T-cell (primary cell): Measurements from ENCODE around the gene FKBP1B. TPM values are rescaled to one million over a fixed set of nuclear protein-coding genes. Genes with fewer than 3 reads are reported as not detected.

ENCODE experiments used
- ATAC-seq, 4 experiments: fragments of 200-7000 bp in 3 of 4; fragments of 150-1000 bp in 1 of 4; cut with Tn5 transposase; replicated peaks in 1 of 4; 1 replicate in 3 of 4; 2 replicates in 1 of 4; pipeline ENCODE4 v1.10.0; 2021; ENCODE audit warnings: moderate library complexity in 3 of 4, mild to moderate bottlenecking in 2 of 4, moderate number of reproducible peaks in 1 of 4
- CTCF ChIA-PET, 2 donors: fragments of 300-600 bp; sonication (Branson Sonifier 250); formaldehyde crosslinking; loops; one replicate each; lab custom pipeline; 2022; ENCODE audit warnings: antibody characterized with exemption in 2 of 2; lab: Charles Lee
- POLR2A ChIA-PET, 2 donors: fragments of 300-600 bp; sonication (Branson Sonifier 250); formaldehyde crosslinking; loops; one replicate each; lab custom pipeline; 2022; ENCODE audit warnings: antibody characterized with exemption in 2 of 2; lab: Charles Lee
- DNase-seq, 35 experiments: peaks; one replicate each; pipeline versions ENCODE4 v3.0.0 to v3.0.0-alpha.2; 2013 to 2023
- H3K27ac ChIP-seq: one replicate; pipeline ENCODE4 v1.5.1; 2013; ENCODE audit warnings: low read length
- H3K27me3 ChIP-seq, 2 experiments: replicated peaks in 1 of 2; 1 replicate in 1 of 2; 2 replicates in 1 of 2; pipeline versions ENCODE4 v1.6.1 to v1.7.0; 2013; ENCODE audit warnings: low read length in 1 of 2, mixed read lengths in 1 of 2; ENCODE audit not compliant: control insufficient read depth in 2 of 2, insufficient read depth in 2 of 2; ENCODE audit errors: extremely low read depth in 1 of 2
- H3K36me3 ChIP-seq, 2 donors: 1 replicate in 1 of 2; 2 replicates in 1 of 2; pipeline versions ENCODE4 v1.6.1 to v1.7.0; 2013; ENCODE audit warnings: low read length in 1 of 2; ENCODE audit not compliant: control insufficient read depth in 2 of 2, insufficient read depth in 1 of 2; ENCODE audit errors: extremely low read depth in 1 of 2
- H3K4me1 ChIP-seq, 2 experiments: 1 replicate in 1 of 2; 2 replicates in 1 of 2; pipeline versions ENCODE4 v1.6.1 to v1.7.0; 2013; ENCODE audit warnings: low read length in 2 of 2, mixed read lengths in 1 of 2; ENCODE audit not compliant: insufficient read depth in 2 of 2, control insufficient read depth in 1 of 2; ENCODE audit errors: extremely low read depth in 1 of 2
- H3K4me3 ChIP-seq, 2 donors: 1 replicate in 1 of 2; 2 replicates in 1 of 2; pipeline versions ENCODE4 v1.5.1 to v1.7.0; 2013; ENCODE audit warnings: mild to moderate bottlenecking in 2 of 2, low read length in 1 of 2, moderate library complexity in 1 of 2; ENCODE audit not compliant: control insufficient read depth in 1 of 2; ENCODE audit errors: extremely low read depth in 1 of 2
- H3K9me3 ChIP-seq: 2 replicates; pipeline ENCODE4 v1.7.0; 2013
- H3K27ac Mint-ChIP-seq, 2 donors: one replicate each; pipeline ENCODE4 v1.8.0; 2020 to 2021; ENCODE audit warnings: mild to moderate bottlenecking in 2 of 2, mixed read lengths in 2 of 2
- H3K27me3 Mint-ChIP-seq, 2 donors: one replicate each; pipeline ENCODE4 v1.8.0; 2021 to 2022; ENCODE audit warnings: mixed read lengths in 2 of 2
- H3K36me3 Mint-ChIP-seq: one replicate; pipeline ENCODE4 v1.8.0; 2021; ENCODE audit warnings: mixed read lengths
- H3K4me1 Mint-ChIP-seq, 3 donors: one replicate each; pipeline ENCODE4 v1.8.0; 2020 to 2022; ENCODE audit warnings: mixed read lengths in 3 of 3, mild to moderate bottlenecking in 1 of 3
- H3K4me3 Mint-ChIP-seq, 3 donors: one replicate each; pipeline ENCODE4 v1.8.0; 2020 to 2022; ENCODE audit warnings: mild to moderate bottlenecking in 3 of 3, mixed read lengths in 3 of 3, moderate library complexity in 3 of 3
- H3K9me3 Mint-ChIP-seq, 3 donors: one replicate each; pipeline ENCODE4 v1.8.0; 2020 to 2022; ENCODE audit warnings: mixed read lengths in 3 of 3
- WGBS: methylation state at CpG from one replicate; pipeline ENCODE4 v1.1.5; 2013; ENCODE audit warnings: missing lambda C conversion rate; ENCODE audit not compliant: insufficient coverage; 5-methylcytosine and 5-hydroxymethylcytosine counted together
- total RNA-seq, 35 experiments: library from RNA in 6 of 35; stranded (reverse) in 6 of 35; fragments of 120-200 nt in 1 of 35; gene quantifications; one replicate each; pipeline versions ENCODE4 v1.2.1 to v1.2.4 and lab custom pipeline; 2013 to 2026

The FKBP1B gene
- total RNA-seq, 5 donors from 2014 or later (not counting 1 experiment from before 2014, with no cell fraction given), result 1.2 to 1.5 (median 1.2) TPM

GRCh38 chr2:24073816-24074215 is 24.3 kb downstream of the FKBP1B start:
- Histone ChIP-seq H3K4me3 (no peak overlapping the region), H3K36me3 (peaks cover 0 to 37% of the 10 kb centered on the region in 2 donors), H3K27ac (no peak overlapping the region), H3K9me3 (no peaks in the 10 kb centered on the region), H3K27me3 (no peaks in the 10 kb centered on the region), H3K4me1 (peaks cover 7 to 25% of the 10 kb centered on the region in 2 experiments)
- no peak for DNase-seq
- POLR2A ChIA-PET, result interaction anchor here in 1 of 2 donors (1.0 kb wide), 1 partner anchor 27 kb away, joined by 5 read pairs; the partner anchor contains the start of gene WDCP
- CTCF ChIA-PET, result interaction anchor here in 1 of 2 donors (0.9 to 1.2 kb wide), 2 partner anchors 26 to 1902 kb away, joined by 3 to 4 read pairs; partner anchors contain the start of gene WDCP
- Mint-ChIP-seq H3K4me3 (no peak overlapping the region), H3K27ac (no peak overlapping the region), H3K36me3 (peaks cover 22% of the 10 kb centered on the region), H3K4me1 (peaks cover 38 to 41% (median 39%) of the 10 kb centered on the region in 3 donors), H3K27me3 (no peaks in the 10 kb centered on the region), H3K9me3 (no peaks in the 10 kb centered on the region)
- WGBS, result 60% methylated on average over 1 of the region's 6 CpGs
- no peak for ATAC-seq

DNA sequence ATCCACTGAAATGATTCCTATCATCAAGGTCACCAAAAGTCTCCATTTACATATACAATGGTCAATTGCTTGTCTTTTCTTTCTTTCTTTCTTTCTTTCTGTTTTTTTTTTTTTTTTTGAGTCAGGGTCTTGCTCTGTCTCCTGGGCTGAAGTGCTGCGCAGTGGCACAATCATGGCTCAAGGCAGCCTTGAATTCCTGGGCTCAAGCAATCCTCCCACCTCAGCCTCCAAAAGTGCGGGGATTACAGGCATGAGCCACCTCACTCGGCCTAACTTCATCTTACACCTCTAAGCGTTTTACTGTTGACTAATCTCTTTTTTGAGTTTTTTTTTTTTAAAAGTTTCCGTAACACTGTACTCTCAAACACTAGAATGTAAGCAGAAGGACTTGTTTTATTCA is 25.7 kb downstream of the FKBP1B start:
- ChIA-PET CTCF (interaction anchor here in 1 of 2 donors (2.3 kb wide), 1 partner anchor 28 kb away, joined by 15 read pairs; the partner anchor contains the start of gene WDCP), POLR2A (interaction anchor here in 1 of 2 donors (0.7 kb wide), 1 partner anchor 28 kb away, joined by 7 read pairs; no protein-coding TSS in a partner anchor)
- no peaks in the 10 kb centered on the region for H3K27me3 ChIP-seq
- H3K27ac ChIP-seq, result peak overlapping the region; percentile 94
- H3K4me1 ChIP-seq, result peaks cover 7 to 25% of the 10 kb centered on the region in 2 experiments
- Mint-ChIP-seq H3K36me3 (peaks cover 14% of the 10 kb centered on the region), H3K27me3 (no peaks in the 10 kb centered on the region), H3K4me3 (peak overlapping the region; percentile 96 to 100 (median 98)), H3K4me1 (peaks cover 33 to 40% (median 39%) of the 10 kb centered on the region in 3 donors), H3K9me3 (no peaks in the 10 kb centered on the region), H3K27ac (peak overlapping the region; percentile 98 to 100)
- ATAC-seq, result no peak
- WGBS, result no CpG with 5 or more reads among the region's 5 CpGs
- no peak for DNase-seq
- no peaks in the 10 kb centered on the region for H3K9me3 ChIP-seq
- peak overlapping the region; percentile 6 to 97 for H3K4me3 ChIP-seq
- H3K36me3 ChIP-seq, result peaks cover 0 to 25% of the 10 kb centered on the region in 2 donors

DNA sequence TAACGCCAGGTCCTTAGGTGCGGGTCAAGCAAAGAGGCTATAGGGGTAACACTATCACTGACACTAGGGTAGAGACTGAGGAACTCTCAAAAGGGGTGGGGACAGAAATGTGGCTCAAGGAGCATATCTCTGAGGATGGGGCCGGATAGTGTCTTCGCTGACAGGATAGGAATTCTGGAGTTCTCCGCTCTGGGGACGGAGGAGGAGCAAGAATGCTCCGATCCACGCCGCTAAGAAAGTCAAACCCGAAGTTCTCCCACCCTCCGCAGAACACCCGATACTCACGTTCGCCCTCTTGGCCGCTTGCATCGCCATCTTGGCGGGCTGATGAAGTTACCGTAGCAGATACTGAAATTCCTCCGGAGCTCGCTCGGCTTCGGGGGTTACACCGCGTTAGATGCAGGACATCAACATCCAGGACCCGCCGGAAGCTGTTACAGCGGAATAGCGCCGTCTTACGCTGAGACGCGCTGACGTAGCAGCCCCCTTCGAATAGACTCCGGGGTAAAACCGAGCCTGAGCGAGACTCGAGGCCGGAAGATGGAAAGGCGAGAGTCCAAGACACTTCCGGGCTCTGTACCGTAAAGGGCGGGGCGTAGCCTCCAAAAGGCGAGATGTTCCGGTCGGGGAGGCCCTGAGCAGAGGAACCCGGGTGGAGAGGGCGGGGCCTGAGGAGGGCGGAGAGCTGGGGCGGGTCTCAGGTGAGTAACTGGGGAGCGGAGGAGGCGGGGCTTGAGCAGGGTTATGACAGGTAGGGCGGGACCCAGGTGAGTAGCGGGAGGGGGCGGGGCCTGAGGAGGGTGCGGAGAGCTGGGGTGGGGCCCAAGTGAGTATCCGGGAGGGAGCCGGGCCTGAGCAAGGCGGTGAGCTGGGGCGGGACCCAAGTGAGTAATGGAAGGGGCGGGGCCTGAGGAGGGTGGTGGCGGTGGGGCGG is 26.6 kb downstream of the FKBP1B start, which contains the start of gene SF3B6:
SF3B6 (minus strand) TSS at position 412 of the 934 bp plus-strand sequence; CDS start at position 315, 97 bp downstream.
- under 1% methylated on average over 57 of the region's 64 CpGs for WGBS
- Mint-ChIP-seq H3K36me3 (peaks cover 16% of the 10 kb centered on the region), H3K9me3 (no peaks in the 10 kb centered on the region), H3K27ac (peak within 1 kb of the TSS; percentile 98 to 100), H3K27me3 (no peaks in the 10 kb centered on the region), H3K4me3 (peak within 1 kb of the TSS; percentile 96 to 100 (median 98)), H3K4me1 (peaks cover 33 to 39% (median 38%) of the 10 kb centered on the region in 3 donors)
- Histone ChIP-seq H3K9me3 (no peaks in the 10 kb centered on the region), H3K4me1 (peaks cover 7 to 25% of the 10 kb centered on the region in 2 experiments), H3K36me3 (peaks cover 0 to 21% of the 10 kb centered on the region in 2 donors), H3K27me3 (no peaks in the 10 kb centered on the region), H3K4me3 (peak within 1 kb of the TSS; percentile 93 to 97), H3K27ac (peak within 1 kb of the TSS; percentile 94)
- CTCF ChIA-PET, result interaction anchor here (0.6 to 2.3 kb wide), 13 partner anchors 9 to 1350 kb away, joined by 3 to 20 read pairs (median 4); partner anchors contain the start of genes ATAD2B (in 2 of the 2), FKBP1B (in 1 of the 2), TP53I3 (in 1 of the 2) and WDCP (in 1 of the 2)
- POLR2A ChIA-PET, result interaction anchor here (0.5 to 1.8 kb wide), 12 partner anchors 10 to 662 kb away, joined by 3 to 26 read pairs (median 4); partner anchors contain the start of genes ATAD2B (in 1 of the 2), FKBP1B (in 1 of the 2) and WDCP (in 1 of the 2)
- peak; percentile 84 to 88 (median 86) for ATAC-seq
- DNase-seq, result peak; percentile 98 to 100 (median 100)

DNA sequence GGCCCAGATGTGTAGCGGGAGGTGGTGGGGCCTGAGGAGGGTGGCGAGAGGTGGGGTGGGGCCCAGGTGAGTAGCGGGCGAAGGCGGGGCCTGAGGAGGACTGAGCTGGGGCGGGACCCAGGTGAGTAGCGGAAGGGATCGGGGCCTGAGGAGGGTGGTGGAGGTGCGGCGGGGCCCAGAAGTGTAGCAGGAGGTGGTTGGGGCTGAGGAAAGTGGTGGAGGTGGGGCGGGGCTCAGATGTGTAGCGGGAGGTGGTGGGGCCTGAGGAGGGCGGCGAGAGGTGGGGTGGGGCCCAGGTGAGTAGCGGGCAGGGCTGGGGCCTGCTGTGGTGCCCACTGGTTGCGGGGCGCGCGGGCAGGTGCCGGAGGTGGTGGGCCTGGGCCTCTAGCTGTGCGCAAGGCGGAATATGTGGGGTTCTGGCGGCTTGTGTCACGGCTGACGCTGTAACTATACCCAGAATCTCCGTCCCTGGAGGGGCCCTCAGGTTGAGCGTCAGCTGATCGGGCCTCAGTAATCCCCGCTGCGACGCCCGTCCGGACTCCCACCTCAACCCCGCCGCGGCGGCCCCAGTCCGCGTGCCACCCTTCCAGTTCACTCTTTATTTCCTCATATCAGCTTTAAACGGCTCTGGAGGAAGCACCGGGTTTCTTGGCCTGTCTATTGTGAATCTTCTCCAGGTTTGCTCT is 27.5 kb downstream of the FKBP1B start:
- WGBS, result 2% methylated on average over 41 of the region's 41 CpGs

GRCh38 chr2:24077535-24077877 is 28.0 kb downstream of the FKBP1B start:
- peaks cover 7 to 25% of the 10 kb centered on the region in 2 experiments for H3K4me1 ChIP-seq
- H3K27me3 ChIP-seq, result no peaks in the 10 kb centered on the region
- 46% methylated on average over 6 of the region's 9 CpGs for WGBS
- H3K27ac ChIP-seq, result peak overlapping the region; percentile 77
- no peak for ATAC-seq
- H3K9me3 ChIP-seq, result no peaks in the 10 kb centered on the region
- H3K36me3 ChIP-seq, result peaks cover 0 to 15% of the 10 kb centered on the region in 2 donors
- H3K4me3 ChIP-seq, result peak overlapping the region; percentile 42 to 97
- no peak for DNase-seq
- Mint-ChIP-seq H3K27me3 (no peaks in the 10 kb centered on the region), H3K4me1 (peaks cover 26 to 35% (median 34%) of the 10 kb centered on the region in 3 donors), H3K9me3 (no peaks in the 10 kb centered on the region), H3K27ac (peak overlapping the region; percentile 80 to 84), H3K4me3 (peak overlapping the region; percentile 96 to 100 (median 98)), H3K36me3 (peaks cover 15% of the 10 kb centered on the region)
- ChIA-PET POLR2A (interaction anchor here in 1 of 2 donors (0.6 to 1.5 kb wide), 2 partner anchors 30 to 716 kb away, joined by 3 to 26 read pairs; partner anchors contain the start of gene WDCP), CTCF (interaction anchor here in 1 of 2 donors (1.2 to 1.4 kb wide), 2 partner anchors 7 to 10 kb away, joined by 3 to 6 read pairs; partner anchors contain the start of gene TP53I3)

More for the DNA sequence above, 27.5 kb downstream of the FKBP1B start:
- Mint-ChIP-seq H3K4me3 (peak overlapping the region; percentile 96 to 100 (median 98)), H3K4me1 (peaks cover 31 to 39% (median 38%) of the 10 kb centered on the region in 3 donors), H3K27me3 (no peaks in the 10 kb centered on the region), H3K27ac (peak overlapping the region; percentile 98 to 100), H3K9me3 (no peaks in the 10 kb centered on the region), H3K36me3 (peaks cover 19% of the 10 kb centered on the region)
- ChIA-PET CTCF (interaction anchor here (0.7 to 2.3 kb wide), 11 partner anchors 8 to 252 kb away, joined by 3 to 20 read pairs (median 4); partner anchors contain the start of genes ATAD2B (in 2 of the 2), FKBP1B (in 1 of the 2), TP53I3 (in 1 of the 2) and WDCP (in 1 of the 2)), POLR2A (interaction anchor here (0.6 to 1.8 kb wide), 10 partner anchors 11 to 717 kb away, joined by 3 to 26 read pairs (median 4); partner anchors contain the start of genes ATAD2B (in 1 of the 2), FKBP1B (in 1 of the 2) and WDCP (in 1 of the 2))
- peak overlapping the region; percentile 77 for H3K27ac ChIP-seq
- H3K36me3 ChIP-seq, result peaks cover 0 to 16% of the 10 kb centered on the region in 2 donors
- peak overlapping the region; percentile 42 to 97 for H3K4me3 ChIP-seq
- DNase-seq (peak in 4 of 35 experiments; percentile 3 to 16 (median 10)), ATAC-seq (peak in 2 of 4 experiments; percentile 1 to 25)
- H3K27me3 ChIP-seq, result no peaks in the 10 kb centered on the region
- H3K9me3 ChIP-seq, result no peaks in the 10 kb centered on the region
- H3K4me1 ChIP-seq, result peaks cover 7 to 25% of the 10 kb centered on the region in 2 experiments
